Neural progenitor cell (in vitro differentiated cells): ENCODE results near the gene YPEL4. TPM values are rescaled to one million over a fixed set of nuclear protein-coding genes. Genes with fewer than 3 reads are reported as not detected.

ENCODE experiments used
- DNase-seq: peaks from one replicate; pipeline ENCODE4 v3.0.0-alpha.2; 2016; ENCODE audit warnings: low spot score
- H2AFZ ChIP-seq: fragments of 200-600 bp; sonication (generic); replicated peaks from 2 replicates; pipeline ENCODE4 v1.6.1; 2016; ENCODE audit warnings: antibody characterized with exemption
- H3F3A ChIP-seq: fragments of 200-600 bp; sonication (generic); 2 replicates; pipeline ENCODE4 v1.6.1; 2016; ENCODE audit warnings: antibody characterized with exemption, low read depth
- H3K27ac ChIP-seq: fragments of 200-600 bp; sonication (generic); 2 replicates; pipeline ENCODE4 v1.5.1; 2016; ENCODE audit warnings: mild to moderate bottlenecking
- H3K27me3 ChIP-seq: fragments of 200-600 bp; sonication (generic); 2 replicates; pipeline ENCODE4 v1.6.1; 2016; ENCODE audit warnings: mild to moderate bottlenecking, moderate library complexity
- H3K36me3 ChIP-seq: fragments of 200-600 bp; sonication (generic); 2 replicates; pipeline ENCODE4 v1.5.1; 2016
- H3K4me1 ChIP-seq: fragments of 200-600 bp; sonication (generic); 2 replicates; pipeline ENCODE4 v1.6.1; 2016; ENCODE audit warnings: mixed run types
- H3K4me2 ChIP-seq: fragments of 200-600 bp; sonication (generic); 2 replicates; pipeline ENCODE4 v1.6.1; 2016
- H3K4me3 ChIP-seq: fragments of 200-600 bp; sonication (generic); 2 replicates; pipeline ENCODE4 v1.5.1; 2016
- H3K79me2 ChIP-seq: fragments of 200-600 bp; sonication (generic); 2 replicates; pipeline ENCODE4 v1.6.1; 2016; ENCODE audit warnings: low read depth
- H3K9ac ChIP-seq: fragments of 200-600 bp; sonication (generic); 2 replicates; pipeline ENCODE4 v1.6.1; 2016
- H3K9me3 ChIP-seq: fragments of 200-600 bp; sonication (generic); 2 replicates; pipeline ENCODE4 v1.5.1; 2016; ENCODE audit warnings: low read depth
- H4K20me1 ChIP-seq: fragments of 200-600 bp; sonication (generic); 2 replicates; pipeline ENCODE4 v1.6.1; 2016; ENCODE audit warnings: low read depth
- H3K27ac Mint-ChIP-seq: 3 replicates; pipeline ENCODE4 v1.8.0; 2021; ENCODE audit warnings: mixed read lengths
- H3K27me3 Mint-ChIP-seq: 2 replicates; pipeline ENCODE4 v1.8.0; 2022; ENCODE audit warnings: low read depth, mild to moderate bottlenecking, inconsistent platforms, moderate library complexity, mixed read lengths; ENCODE audit not compliant: insufficient read depth
- H3K36me3 Mint-ChIP-seq: 3 replicates; pipeline ENCODE4 v1.8.0; 2021; ENCODE audit warnings: mixed read lengths
- H3K4me1 Mint-ChIP-seq: 3 replicates; pipeline ENCODE4 v1.8.0; 2021; ENCODE audit warnings: mixed read lengths
- H3K4me3 Mint-ChIP-seq: 3 replicates; pipeline ENCODE4 v1.8.0; 2021; ENCODE audit warnings: mild to moderate bottlenecking, moderate library complexity, mixed read lengths
- H3K9me3 Mint-ChIP-seq: 3 replicates; pipeline ENCODE4 v1.8.0; 2020; ENCODE audit warnings: mixed read lengths
- CTCF ChIP-seq: fragments of 200-600 bp; sonication (generic); IDR thresholded peaks from 2 replicates; pipeline ENCODE4 v1.5.1; 2017; ENCODE audit warnings: antibody characterized with exemption, mild to moderate bottlenecking
- EZH2 ChIP-seq: fragments of 200-600 bp; sonication (generic); IDR thresholded peaks from 2 replicates; pipeline ENCODE4 v1.6.1; 2017; ENCODE audit warnings: antibody characterized with exemption, mild to moderate bottlenecking, moderate library complexity
- EZH2phosphoT487 ChIP-seq: fragments of 200-600 bp; sonication (generic); IDR thresholded peaks from 2 replicates; pipeline ENCODE4 v1.6.1; 2017; ENCODE audit warnings: antibody characterized with exemption
- total RNA-seq: library from RNA; depleted of rRNA; stranded (reverse); fragments of >200 nt; gene quantifications from 2 replicates; pipeline ENCODE4 v1.2.3, GENCODE V29; 2015; ENCODE audit warnings: low replicate concordance

Gene YPEL4
- total RNA-seq, 1 donor from 2014 or later: not detected

GRCh38 chr11:57646194-57646798 lies 3.4 kb downstream of the YPEL4 start:
- Mint-ChIP-seq H3K4me3 (peak overlapping the region; percentile 82), H3K27ac (peak overlapping the region; percentile 18), H3K36me3 (peaks cover 17% of the 10 kb centered on the region), H3K27me3 (peaks cover 21% of the 10 kb centered on the region), H3K9me3 (peaks cover 2% of the 10 kb centered on the region), H3K4me1 (peaks cover 86% of the 10 kb centered on the region)
- H3K9ac ChIP-seq: no peak overlapping the region
- H3K4me2 ChIP-seq: peak overlapping the region; percentile 89
- TF ChIP-seq CTCF: no peak
- no peak for TF ChIP-seq EZH2phosphoT487
- TF ChIP-seq EZH2: no peak
- H3K4me3 ChIP-seq: peak overlapping the region; percentile 45
- peaks cover 100% of the 10 kb centered on the region for H3F3A ChIP-seq
- peak overlapping the region; percentile 21 for H3K27ac ChIP-seq
- H3K27me3 ChIP-seq: no peaks in the 10 kb centered on the region
- DNase-seq: no peak
- no peaks in the 10 kb centered on the region for H3K36me3 ChIP-seq
- peaks cover 91% of the 10 kb centered on the region for H3K4me1 ChIP-seq
- H2AFZ ChIP-seq: no peak overlapping the region
- H4K20me1 ChIP-seq: peaks cover 99% of the 10 kb centered on the region
- H3K9me3 ChIP-seq: no peaks in the 10 kb centered on the region
- H3K79me2 ChIP-seq: peaks cover 43% of the 10 kb centered on the region

GRCh38 chr11:57645689-57646085 lies 4.0 kb downstream of the YPEL4 start:
- H3K9me3 Mint-ChIP-seq: peaks cover 2% of the 10 kb centered on the region
- Histone ChIP-seq H4K20me1 (peaks cover 99% of the 10 kb centered on the region), H3K4me3 (no peak overlapping the region), H2AFZ (no peak overlapping the region), H3K79me2 (peaks cover 50% of the 10 kb centered on the region), H3K27me3 (no peaks in the 10 kb centered on the region), H3K4me2 (peak overlapping the region; percentile 6), H3F3A (peaks cover 99% of the 10 kb centered on the region), H3K27ac (peak overlapping the region; percentile 21), H3K9me3 (no peaks in the 10 kb centered on the region), H3K9ac (no peak overlapping the region), H3K36me3 (no peaks in the 10 kb centered on the region), H3K4me1 (peaks cover 91% of the 10 kb centered on the region)
- DNase-seq: no peak
- peak overlapping the region; percentile 44 for H3K27ac Mint-ChIP-seq
- TF ChIP-seq EZH2phosphoT487 (no peak), EZH2 (no peak), CTCF (no peak)
- H3K4me3 Mint-ChIP-seq: no peak overlapping the region
- H3K27me3 Mint-ChIP-seq: peaks cover 22% of the 10 kb centered on the region
- H3K36me3 Mint-ChIP-seq: peaks cover 22% of the 10 kb centered on the region
- peaks cover 86% of the 10 kb centered on the region for H3K4me1 Mint-ChIP-seq

GRCh38 chr11:57644748-57645688 lies 4.7 kb downstream of the YPEL4 start:
- no peak overlapping the region for H3K27ac Mint-ChIP-seq
- H2AFZ ChIP-seq: no peak overlapping the region
- peaks cover 99% of the 10 kb centered on the region for H4K20me1 ChIP-seq
- H3K27me3 Mint-ChIP-seq: peaks cover 21% of the 10 kb centered on the region
- peaks cover 1% of the 10 kb centered on the region for H3K9me3 Mint-ChIP-seq
- H3K4me3 Mint-ChIP-seq: peak overlapping the region; percentile 55
- no peaks in the 10 kb centered on the region for H3K27me3 ChIP-seq
- peaks cover 56% of the 10 kb centered on the region for H3K79me2 ChIP-seq
- H3K4me2 ChIP-seq: peak overlapping the region; percentile 42
- H3K36me3 Mint-ChIP-seq: peaks cover 25% of the 10 kb centered on the region
- H3K4me1 Mint-ChIP-seq: peaks cover 87% of the 10 kb centered on the region
- no peaks in the 10 kb centered on the region for H3K9me3 ChIP-seq
- H3K4me3 ChIP-seq: peak overlapping the region; percentile 21
- peaks cover 99% of the 10 kb centered on the region for H3F3A ChIP-seq
- H3K36me3 ChIP-seq: no peaks in the 10 kb centered on the region
- DNase-seq: peak; percentile 92
- H3K9ac ChIP-seq: no peak overlapping the region
- H3K4me1 ChIP-seq: peaks cover 90% of the 10 kb centered on the region
- peak overlapping the region; percentile 41 for H3K27ac ChIP-seq
- TF ChIP-seq CTCF (peak; percentile 97), EZH2phosphoT487 (no peak)
